IMR-90 (cell line): ENCODE measurements around the gene SLC9A3. TPM values are rescaled to one million over a fixed set of nuclear protein-coding genes. Genes with fewer than 3 reads are reported as not detected.

Source experiments
- ATAC-seq: fragments of 200-7000 bp; cut with Tn5 transposase; 2 replicates; pipeline ENCODE4 v1.9.1; 2020; ENCODE audit warnings: low read depth, mild to moderate bottlenecking, moderate library complexity
- BruUV-seq: library from RNA; stranded (reverse); fragments of 400-500 nt; replicated peaks from 2 replicates; lab custom pipeline; 2021; lab: Mats Ljungman, UMichigan
- CTCF ChIA-PET: fragments of 300-600 bp; formaldehyde crosslinking; extraction: SDS; loops from one replicate; lab custom pipeline; 2021; ENCODE audit warnings: antibody characterized with exemption; lab: Yijun Ruan, JAX
- POLR2A ChIA-PET: fragments of 300-600 bp; sonication (Branson Sonifier 250); formaldehyde crosslinking; loops from one replicate; lab custom pipeline; 2022; ENCODE audit warnings: antibody characterized with exemption; ENCODE audit not compliant: unreplicated experiment; lab: Charles Lee
- DNase-seq: peaks from one replicate; pipeline ENCODE4 v3.0.0; 2013
- H2AFZ ChIP-seq: replicated peaks from 2 replicates; pipeline ENCODE3; 2013; ENCODE audit warnings: low read length, mild to moderate bottlenecking; ENCODE audit not compliant: poor library complexity
- H2AK5ac ChIP-seq: 2 replicates; pipeline ENCODE4 v1.6.1; 2013; ENCODE audit warnings: low read depth, low read length, inconsistent platforms
- H2AK9ac ChIP-seq: replicated peaks from 2 replicates; pipeline ENCODE3; 2013; ENCODE audit warnings: mild to moderate bottlenecking, low read depth, low read length, moderate library complexity; ENCODE audit not compliant: poor library complexity
- H2BK120ac ChIP-seq: 2 replicates; pipeline ENCODE4 v1.6.1; 2013; ENCODE audit warnings: low read depth, low read length, inconsistent platforms
- H2BK15ac ChIP-seq: 3 replicates; pipeline ENCODE4 v1.6.1; 2013; ENCODE audit warnings: low read depth, low read length, inconsistent platforms
- H2BK20ac ChIP-seq: 2 replicates; pipeline ENCODE4 v1.6.1; 2013; ENCODE audit warnings: low read depth, mild to moderate bottlenecking, inconsistent platforms, low read length, moderate library complexity
- H2BK5ac ChIP-seq: 2 replicates; pipeline ENCODE4 v1.6.1; 2013; ENCODE audit warnings: mild to moderate bottlenecking, low read depth, low read length, inconsistent platforms; ENCODE audit not compliant: poor library complexity, severe bottlenecking
- H3K14ac ChIP-seq: replicated peaks from 2 replicates; pipeline ENCODE4 v1.6.1; 2013; ENCODE audit warnings: low read depth, low read length, inconsistent platforms
- H3K18ac ChIP-seq: 2 replicates; pipeline ENCODE4 v1.6.1; 2013; ENCODE audit warnings: low read depth, low read length, control low read depth
- H3K23ac ChIP-seq: 2 replicates; pipeline ENCODE4 v1.6.1; 2013; ENCODE audit warnings: low read depth, low read length, inconsistent platforms
- H3K27ac ChIP-seq: 2 replicates; pipeline ENCODE4 v1.5.1; 2013; ENCODE audit warnings: mild to moderate bottlenecking, control low read depth, low read length; ENCODE audit not compliant: insufficient read depth
- H3K27me3 ChIP-seq: 2 replicates; pipeline ENCODE4 v1.6.1; 2013; ENCODE audit warnings: low read length; ENCODE audit not compliant: control insufficient read depth, insufficient read depth
- H3K36me3 ChIP-seq: 2 replicates; pipeline ENCODE4 v1.6.1; 2013; ENCODE audit warnings: low read length, mixed read lengths; ENCODE audit not compliant: control insufficient read depth, insufficient read depth
- H3K4ac ChIP-seq: 2 replicates; pipeline ENCODE4 v1.6.1; 2013; ENCODE audit warnings: low read depth, low read length, inconsistent platforms
- H3K4me1 ChIP-seq: 2 replicates; pipeline ENCODE4 v1.6.1; 2013; ENCODE audit warnings: low read length, mixed read lengths; ENCODE audit not compliant: control insufficient read depth, insufficient read depth
- H3K4me2 ChIP-seq: 2 replicates; pipeline ENCODE4 v1.6.1; 2013; ENCODE audit warnings: low read depth, mild to moderate bottlenecking, control low read depth, low read length, moderate library complexity
- H3K4me3 ChIP-seq: 2 replicates; pipeline ENCODE4 v1.5.1; 2013; ENCODE audit warnings: low read depth, mild to moderate bottlenecking, control low read depth, low read length, moderate library complexity; ENCODE audit not compliant: insufficient read depth
- H3K56ac ChIP-seq: 2 replicates; pipeline ENCODE4 v1.6.1; 2013; ENCODE audit warnings: low read length, inconsistent platforms; ENCODE audit not compliant: insufficient read depth; ENCODE audit errors: extremely low read depth
- H3K79me1 ChIP-seq, 2 experiments: 2 replicates each; pipeline ENCODE4 v1.6.1; 2013; ENCODE audit warnings: low read length in 2 of 2, inconsistent platforms in 1 of 2, low read depth in 1 of 2
- H3K9ac ChIP-seq: 2 replicates; pipeline ENCODE4 v1.6.1; 2013; ENCODE audit warnings: low read depth, low read length, control low read depth
- H3K9me1 ChIP-seq: 2 replicates; pipeline ENCODE4 v1.6.1; 2013; ENCODE audit warnings: low read length, inconsistent platforms; ENCODE audit not compliant: insufficient read depth
- H3K9me3 ChIP-seq: 2 replicates; pipeline ENCODE4 v1.6.1; 2013; ENCODE audit warnings: low read length; ENCODE audit not compliant: control insufficient read depth, insufficient read depth
- H4K20me1 ChIP-seq: 2 replicates; pipeline ENCODE4 v1.6.1; 2013; ENCODE audit warnings: low read length, inconsistent platforms; ENCODE audit not compliant: insufficient read depth
- H4K5ac ChIP-seq: 2 replicates; pipeline ENCODE4 v1.6.1; 2013; ENCODE audit warnings: mild to moderate bottlenecking, low read depth, low read length, control low read depth
- H4K8ac ChIP-seq, 2 experiments: 2 replicates each; pipeline ENCODE4 v1.6.1; 2013; ENCODE audit warnings: low read depth in 2 of 2, low read length in 2 of 2, control low read depth in 1 of 2, inconsistent platforms in 1 of 2
- H4K91ac ChIP-seq: 2 replicates; pipeline ENCODE4 v1.6.1; 2013; ENCODE audit warnings: low read depth, low read length, inconsistent platforms; ENCODE audit not compliant: insufficient read depth
- BHLHE40 ChIP-seq: fragments of 150-350 bp; IDR thresholded peaks from 2 replicates; pipeline ENCODE4 v1.6.1; 2016; ENCODE audit warnings: mild to moderate bottlenecking, low read depth, low read length
- CEBPB ChIP-seq: IDR thresholded peaks from 2 replicates; pipeline ENCODE4 v1.6.1; 2012; ENCODE audit warnings: low read depth, low read length, improper control_type of control experiment
- CHD1 ChIP-seq: IDR thresholded peaks from 2 replicates; pipeline ENCODE4 v1.6.1; 2012; ENCODE audit warnings: low read depth, low read length, improper control_type of control experiment
- CTCF ChIP-seq: conservative IDR thresholded peaks from 2 replicates; pipeline ENCODE4 v1.5.1; 2012; ENCODE audit warnings: mild to moderate bottlenecking, low read depth, low read length, improper control_type of control experiment
- FOS ChIP-seq: fragments of 150-350 bp; IDR thresholded peaks from 2 replicates; pipeline ENCODE4 v1.6.1; 2016; ENCODE audit warnings: low read depth, low read length
- MAFK ChIP-seq: IDR thresholded peaks from 2 replicates; pipeline ENCODE4 v1.6.1; 2012; ENCODE audit warnings: low read depth, low read length, improper control_type of control experiment
- MAZ ChIP-seq: IDR thresholded peaks from 2 replicates; pipeline ENCODE4 v1.6.1; 2012; ENCODE audit warnings: low read depth, mild to moderate bottlenecking, low read length, improper control_type of control experiment, moderate library complexity, borderline replicate concordance
- MXI1 ChIP-seq: IDR thresholded peaks from 2 replicates; pipeline ENCODE4 v1.6.1; 2012; ENCODE audit warnings: low read depth, mild to moderate bottlenecking, low read length, moderate library complexity, borderline replicate concordance
- NFE2L2 ChIP-seq: fragments of 150-350 bp; IDR thresholded peaks from 2 replicates; pipeline ENCODE4 v1.6.1; 2016; ENCODE audit warnings: low read depth, mild to moderate bottlenecking, low read length
- POLR2A ChIP-seq: IDR thresholded peaks from 2 replicates; pipeline ENCODE4 v1.6.1; 2012; ENCODE audit warnings: mild to moderate bottlenecking, low read depth, low read length
- RAD21 ChIP-seq: IDR thresholded peaks from 2 replicates; pipeline ENCODE4 v1.6.1; 2012; ENCODE audit warnings: low read length, improper control_type of control experiment
- RCOR1 ChIP-seq: IDR thresholded peaks from 2 replicates; pipeline ENCODE4 v1.6.1; 2012; ENCODE audit warnings: mild to moderate bottlenecking, low read length, improper control_type of control experiment; ENCODE audit not compliant: insufficient replicate concordance
- RFX5 ChIP-seq: IDR thresholded peaks from 2 replicates; pipeline ENCODE4 v1.8.0; 2012; ENCODE audit warnings: low read depth, mild to moderate bottlenecking, low read length, moderate library complexity
- SMC3 ChIP-seq: fragments of 150-350 bp; IDR thresholded peaks from 2 replicates; pipeline ENCODE4 v1.6.1; 2016; ENCODE audit warnings: low read depth, mild to moderate bottlenecking, antibody characterized with exemption, low read length, moderate library complexity
- WGBS, 2 experiments: methylation state at CpG; one replicate each; pipeline versions ENCODE4 v1.1.5 to v1.1.7; 2013; ENCODE audit warnings: missing lambda C conversion rate in 2 of 2; ENCODE audit not compliant: insufficient read length in 1 of 2; ENCODE audit errors: extremely low coverage in 2 of 2; 5-methylcytosine and 5-hydroxymethylcytosine counted together
- dilution Hi-C: fragments of 300-500 bp; cut with HindIII; formaldehyde crosslinking; loops from one replicate; pipeline ENCODE4 v1.14.3; 2018; ENCODE audit warnings: low sequenced_read_pairs; ENCODE audit not compliant: unreplicated experiment
- in situ Hi-C: fragments of 300-500 bp; cut with MboI; formaldehyde crosslinking; loops from 3 replicates; pipeline ENCODE4 v1.14.3; 2019; ENCODE audit warnings: low sequenced_read_pairs, inconsistent platforms, mixed read lengths
- intact Hi-C: fragments of 100-400 bp; cut with micrococcal nuclease; formaldehyde crosslinking; loops from 2 replicates; pipeline ENCODE4 v1.10.0; 2022
- polyA plus RNA-seq, 3 experiments: library from polyadenylated mRNA; depleted of rRNA; stranded (reverse); fragments of >200 nt; gene quantifications; 2 replicates each; pipeline ENCODE4 v1.2.3, GENCODE V29; 2012; ENCODE audit warnings: low replicate concordance in 1 of 3
- total RNA-seq: library from RNA; depleted of rRNA; stranded (reverse); fragments of >200 nt; gene quantifications from 2 replicates; pipeline ENCODE4 v1.2.3, GENCODE V29; 2012
- TF ChIP-seq, protein P1 (sequence below): fragments of 150-350 bp; IDR thresholded peaks from 2 replicates; pipeline ENCODE4 v1.6.1; 2016; ENCODE audit warnings: low read depth, mild to moderate bottlenecking, low read length, moderate library complexity, borderline replicate concordance
- TF ChIP-seq, protein P2 (sequence below): fragments of 150-350 bp; IDR thresholded peaks from 2 replicates; pipeline ENCODE4 v1.6.1; 2017; ENCODE audit warnings: mild to moderate bottlenecking, antibody characterized with exemption, low read length, low read depth

SLC9A3 gene
- total and polyA plus RNA-seq, 2 of the 4 experiments (the other 2 are of a cell fraction), result 0.72 to 1.5 TPM

DNA sequence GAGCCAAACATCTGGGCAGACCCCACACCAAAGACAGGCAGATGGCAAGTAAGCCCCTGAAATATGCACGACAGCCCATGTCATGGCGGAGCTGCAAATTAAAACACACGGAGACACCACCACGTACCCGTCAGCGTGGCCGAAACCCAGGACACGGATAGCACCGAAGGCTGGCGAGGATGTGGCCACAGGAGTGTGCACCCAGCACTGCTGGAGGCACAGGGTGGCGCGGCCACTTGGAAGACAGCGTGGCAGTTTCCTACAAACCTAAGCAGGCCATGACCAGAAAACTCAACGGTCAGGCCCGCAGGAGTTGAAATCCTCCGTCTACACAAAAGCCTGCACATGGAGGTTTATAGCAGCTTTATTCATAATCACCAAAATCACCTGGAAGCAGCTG lies 12.8 kb downstream of the SLC9A3 start:
- Histone ChIP-seq H3K9ac (no peak overlapping the region), H3K14ac (no peak overlapping the region), H3K56ac (no peak overlapping the region), H3K4ac (no peak overlapping the region), H2BK120ac (no peak overlapping the region), H2BK20ac (no peak overlapping the region), H2AK5ac (no peak overlapping the region), H2BK15ac (no peak overlapping the region), H2AK9ac (no peak overlapping the region), H2AFZ (no peak overlapping the region), H3K4me3 (no peak overlapping the region), H3K18ac (no peak overlapping the region), H4K8ac (no peak overlapping the region), H3K36me3 (no peaks in the 10 kb centered on the region), H3K27me3 (peaks cover 54% of the 10 kb centered on the region), H3K79me1 (no peaks in the 10 kb centered on the region), H2BK5ac (no peak overlapping the region), H3K9me1 (no peaks in the 10 kb centered on the region), H4K91ac (no peak overlapping the region), H4K5ac (no peak overlapping the region), H3K4me1 (no peaks in the 10 kb centered on the region), H4K20me1 (no peaks in the 10 kb centered on the region), H3K23ac (no peak overlapping the region), H3K9me3 (no peaks in the 10 kb centered on the region), H3K27ac (no peak overlapping the region), H3K4me2 (no peak overlapping the region)
- in situ Hi-C loops, result no loop called here
- 77% methylated on average over 6 of the region's 16 CpGs; no CpG with 5 or more reads in 1 of the 2 experiments for WGBS, 2 experiments
- DNase-seq, result no peak
- ChIA-PET CTCF (no interaction called here), POLR2A (no interaction called here)
- no TSS peak for BruUV-seq
- ATAC-seq, result no peak
- dilution Hi-C loops, result no loop called here
- TF ChIP-seq POLR2A (no peak), CTCF (no peak), RCOR1 (no peak), CEBPB (no peak), RAD21 (no peak), NFE2L2 (no peak), MAFK (no peak), CHD1 (no peak), MXI1 (no peak), FOS (no peak), SMC3 (no peak), MAZ (no peak), BHLHE40 (no peak), RFX5 (no peak)
- TF ChIP-seq, protein P1, sequence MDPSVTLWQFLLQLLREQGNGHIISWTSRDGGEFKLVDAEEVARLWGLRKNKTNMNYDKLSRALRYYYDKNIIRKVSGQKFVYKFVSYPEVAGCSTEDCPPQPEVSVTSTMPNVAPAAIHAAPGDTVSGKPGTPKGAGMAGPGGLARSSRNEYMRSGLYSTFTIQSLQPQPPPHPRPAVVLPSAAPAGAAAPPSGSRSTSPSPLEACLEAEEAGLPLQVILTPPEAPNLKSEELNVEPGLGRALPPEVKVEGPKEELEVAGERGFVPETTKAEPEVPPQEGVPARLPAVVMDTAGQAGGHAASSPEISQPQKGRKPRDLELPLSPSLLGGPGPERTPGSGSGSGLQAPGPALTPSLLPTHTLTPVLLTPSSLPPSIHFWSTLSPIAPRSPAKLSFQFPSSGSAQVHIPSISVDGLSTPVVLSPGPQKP, result no peak
- TF ChIP-seq, protein P2, sequence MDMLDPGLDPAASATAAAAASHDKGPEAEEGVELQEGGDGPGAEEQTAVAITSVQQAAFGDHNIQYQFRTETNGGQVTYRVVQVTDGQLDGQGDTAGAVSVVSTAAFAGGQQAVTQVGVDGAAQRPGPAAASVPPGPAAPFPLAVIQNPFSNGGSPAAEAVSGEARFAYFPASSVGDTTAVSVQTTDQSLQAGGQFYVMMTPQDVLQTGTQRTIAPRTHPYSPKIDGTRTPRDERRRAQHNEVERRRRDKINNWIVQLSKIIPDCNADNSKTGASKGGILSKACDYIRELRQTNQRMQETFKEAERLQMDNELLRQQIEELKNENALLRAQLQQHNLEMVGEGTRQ, result no peak
- intact Hi-C loops, result no loop called here
